Choroid plexus epithelial cell (primary cell): ENCODE measurements around the gene VAV2.

ENCODE experiments used
- DNase-seq: peaks from one replicate; pipeline ENCODE4 v3.0.0-alpha.2; 2010; ENCODE audit warnings: low read depth
- H3K4me3 ChIP-seq: 2 replicates; pipeline ENCODE4 v1.5.1; 2011; ENCODE audit warnings: low read depth, mild to moderate bottlenecking, control low read depth, low read length, moderate library complexity
- TF ChIP-seq, protein P1 (sequence below): conservative IDR thresholded peaks from 2 replicates; pipeline ENCODE4 v1.5.1; 2011; ENCODE audit warnings: low read depth, mild to moderate bottlenecking, control low read depth, inconsistent platforms, low read length, moderate library complexity

VAV2 gene

DNA sequence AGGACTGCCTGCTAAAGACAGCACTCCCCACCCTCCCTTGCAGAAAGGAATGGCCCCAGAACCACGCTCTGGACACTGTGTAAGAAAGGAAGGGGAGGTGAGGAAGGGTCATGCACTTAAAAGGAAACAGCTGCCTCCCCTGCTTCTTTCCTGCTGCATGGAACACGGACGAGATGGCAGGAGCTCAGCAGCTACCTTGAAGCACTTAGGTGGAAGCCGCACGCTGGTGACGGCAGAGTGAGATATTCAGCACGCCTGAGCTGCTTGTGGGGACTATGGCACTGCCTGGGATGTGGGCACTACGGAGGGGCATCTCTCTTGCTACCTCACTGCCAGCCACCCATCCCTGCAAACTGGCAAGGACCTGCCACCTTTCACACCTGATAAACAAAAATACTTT, 101.5 kb downstream of the VAV2 start:
- TF ChIP-seq, protein P1, sequence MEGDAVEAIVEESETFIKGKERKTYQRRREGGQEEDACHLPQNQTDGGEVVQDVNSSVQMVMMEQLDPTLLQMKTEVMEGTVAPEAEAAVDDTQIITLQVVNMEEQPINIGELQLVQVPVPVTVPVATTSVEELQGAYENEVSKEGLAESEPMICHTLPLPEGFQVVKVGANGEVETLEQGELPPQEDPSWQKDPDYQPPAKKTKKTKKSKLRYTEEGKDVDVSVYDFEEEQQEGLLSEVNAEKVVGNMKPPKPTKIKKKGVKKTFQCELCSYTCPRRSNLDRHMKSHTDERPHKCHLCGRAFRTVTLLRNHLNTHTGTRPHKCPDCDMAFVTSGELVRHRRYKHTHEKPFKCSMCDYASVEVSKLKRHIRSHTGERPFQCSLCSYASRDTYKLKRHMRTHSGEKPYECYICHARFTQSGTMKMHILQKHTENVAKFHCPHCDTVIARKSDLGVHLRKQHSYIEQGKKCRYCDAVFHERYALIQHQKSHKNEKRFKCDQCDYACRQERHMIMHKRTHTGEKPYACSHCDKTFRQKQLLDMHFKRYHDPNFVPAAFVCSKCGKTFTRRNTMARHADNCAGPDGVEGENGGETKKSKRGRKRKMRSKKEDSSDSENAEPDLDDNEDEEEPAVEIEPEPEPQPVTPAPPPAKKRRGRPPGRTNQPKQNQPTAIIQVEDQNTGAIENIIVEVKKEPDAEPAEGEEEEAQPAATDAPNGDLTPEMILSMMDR: no peak
- no peak overlapping the region for H3K4me3 ChIP-seq
- DNase-seq: no peak

DNA sequence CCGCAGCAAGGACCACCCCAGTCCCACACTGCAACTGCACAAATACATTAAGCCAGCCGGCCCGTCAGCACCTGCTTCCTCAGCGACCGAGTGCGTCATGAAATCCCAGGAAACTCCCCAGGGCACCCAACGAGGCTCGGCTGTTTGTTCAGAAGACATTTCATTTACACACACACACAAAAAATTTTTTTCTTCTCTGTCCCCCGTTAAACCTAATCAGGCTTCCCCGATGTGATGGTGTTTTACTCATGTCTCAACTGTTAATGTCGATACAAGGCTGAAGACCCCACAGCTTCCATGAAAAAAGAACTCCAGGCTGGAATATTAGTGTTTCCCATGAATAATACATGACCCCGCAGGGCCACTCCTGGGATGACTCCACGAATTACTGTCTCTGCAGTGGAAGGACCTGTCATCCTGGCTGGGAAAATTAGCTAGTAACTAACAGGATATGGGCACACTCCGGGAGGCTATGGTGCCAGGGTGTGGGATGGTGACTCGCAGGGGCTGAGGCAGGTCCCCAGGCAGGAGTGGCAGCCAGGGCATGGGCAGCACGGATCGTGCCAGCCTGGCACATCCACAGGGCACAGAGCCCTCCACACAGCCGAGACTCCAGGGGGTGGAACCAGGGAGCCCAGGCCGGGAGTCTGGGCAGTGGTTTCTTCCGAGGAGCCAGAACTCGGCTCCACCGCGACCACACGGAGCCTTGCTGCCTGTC, 102.4 kb downstream of the VAV2 start:
- no peak for DNase-seq
- no peak overlapping the region for H3K4me3 ChIP-seq
- TF ChIP-seq, protein P1: no peak

DNA sequence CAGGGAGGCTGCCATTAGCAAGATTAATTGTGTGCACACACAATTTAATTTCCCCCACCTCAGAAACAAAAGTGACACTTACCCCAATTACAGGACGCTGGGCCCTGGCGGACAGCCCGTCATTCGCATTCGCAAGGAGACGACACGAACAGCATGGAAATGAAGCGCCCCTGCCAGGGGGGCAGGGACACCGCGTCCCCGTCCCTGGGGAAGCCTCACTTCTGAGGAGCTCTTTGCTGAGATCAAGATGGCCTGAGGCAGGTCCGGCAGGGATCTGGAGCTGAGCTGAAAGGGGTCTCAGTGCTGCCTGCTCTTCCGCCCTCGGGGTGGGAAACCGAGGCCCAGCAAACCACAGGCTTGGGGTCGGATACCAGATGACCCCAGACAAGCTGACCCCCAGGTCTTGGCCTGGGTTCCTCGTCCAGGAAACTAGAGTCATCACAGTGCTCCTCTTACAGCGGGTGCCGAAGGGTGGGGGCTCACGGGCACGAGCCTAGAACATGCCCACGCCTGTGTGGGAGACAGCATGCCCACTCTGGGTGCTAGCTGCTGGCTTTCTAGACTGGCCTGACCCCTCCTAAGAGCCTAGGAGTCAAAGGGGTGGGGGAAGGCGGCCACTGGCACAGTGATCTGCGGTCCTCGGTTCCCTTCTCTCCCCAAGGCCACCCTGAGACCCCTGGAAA, 103.2 kb downstream of the VAV2 start:
- no peak for DNase-seq
- TF ChIP-seq, protein P1: no peak
- no peak overlapping the region for H3K4me3 ChIP-seq

DNA sequence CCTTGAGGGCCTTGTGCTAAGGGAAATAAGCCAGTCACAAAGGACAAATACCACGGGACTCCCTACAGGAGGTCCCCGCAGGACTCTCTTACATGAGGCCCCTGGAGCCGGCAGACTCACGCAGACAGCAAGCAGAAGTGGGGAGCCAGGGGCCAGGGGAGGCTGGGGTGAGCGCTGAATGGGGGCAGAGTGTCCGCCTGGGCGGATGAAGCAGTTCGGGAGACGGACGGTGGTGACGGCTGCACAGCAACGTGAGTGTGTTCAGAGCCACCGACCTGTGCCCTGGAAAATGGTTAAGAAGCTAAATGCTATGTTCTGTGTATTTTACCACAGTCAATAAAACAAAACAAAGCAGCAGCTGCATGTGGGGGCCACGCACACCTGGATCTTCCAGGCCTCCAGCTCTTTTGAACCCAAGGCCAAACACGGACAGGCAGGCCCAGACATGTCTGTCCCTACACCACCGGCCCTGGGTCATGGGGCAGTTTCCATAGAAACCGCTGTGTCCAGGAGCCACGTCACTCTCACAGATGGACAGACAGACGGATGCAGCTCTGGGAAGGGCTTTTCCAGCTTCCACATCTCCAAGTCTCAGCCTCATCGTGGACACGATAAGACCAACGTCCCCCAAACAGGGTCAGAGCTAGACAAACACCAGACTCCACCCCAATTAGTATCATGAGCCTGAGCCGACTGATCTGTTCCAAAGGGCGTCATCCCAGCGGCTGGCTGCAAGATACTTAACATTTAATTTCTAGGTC, 103.9 kb downstream of the VAV2 start:
- TF ChIP-seq, protein P1: no peak
- no peak overlapping the region for H3K4me3 ChIP-seq
- no peak for DNase-seq

DNA sequence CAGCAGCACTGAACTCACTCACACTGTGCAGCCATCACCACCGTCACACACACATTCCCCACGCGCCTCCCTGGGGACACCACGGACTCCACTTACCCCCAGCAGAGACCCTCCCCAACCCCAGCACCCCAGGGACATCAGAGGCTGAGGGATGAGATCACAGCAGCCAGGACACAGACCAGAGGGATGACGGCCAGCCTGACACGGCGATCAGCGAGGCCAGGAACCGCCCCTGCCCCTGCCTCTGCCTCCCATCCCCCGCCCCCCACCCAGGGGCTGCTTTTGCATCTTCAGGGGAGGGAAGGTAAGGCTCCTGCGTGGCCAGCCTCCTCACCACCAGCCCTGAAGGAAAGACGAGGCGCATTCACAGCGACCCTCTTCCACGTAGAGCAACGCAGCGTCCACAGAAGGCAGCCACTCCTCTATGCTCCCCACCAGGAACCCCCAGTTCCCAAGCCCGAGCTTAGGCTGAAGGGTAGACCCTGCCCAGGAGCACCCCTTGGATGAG, 104.5 kb downstream of the VAV2 start:
- no peak overlapping the region for H3K4me3 ChIP-seq
- TF ChIP-seq, protein P1: no peak
- no peak for DNase-seq

DNA sequence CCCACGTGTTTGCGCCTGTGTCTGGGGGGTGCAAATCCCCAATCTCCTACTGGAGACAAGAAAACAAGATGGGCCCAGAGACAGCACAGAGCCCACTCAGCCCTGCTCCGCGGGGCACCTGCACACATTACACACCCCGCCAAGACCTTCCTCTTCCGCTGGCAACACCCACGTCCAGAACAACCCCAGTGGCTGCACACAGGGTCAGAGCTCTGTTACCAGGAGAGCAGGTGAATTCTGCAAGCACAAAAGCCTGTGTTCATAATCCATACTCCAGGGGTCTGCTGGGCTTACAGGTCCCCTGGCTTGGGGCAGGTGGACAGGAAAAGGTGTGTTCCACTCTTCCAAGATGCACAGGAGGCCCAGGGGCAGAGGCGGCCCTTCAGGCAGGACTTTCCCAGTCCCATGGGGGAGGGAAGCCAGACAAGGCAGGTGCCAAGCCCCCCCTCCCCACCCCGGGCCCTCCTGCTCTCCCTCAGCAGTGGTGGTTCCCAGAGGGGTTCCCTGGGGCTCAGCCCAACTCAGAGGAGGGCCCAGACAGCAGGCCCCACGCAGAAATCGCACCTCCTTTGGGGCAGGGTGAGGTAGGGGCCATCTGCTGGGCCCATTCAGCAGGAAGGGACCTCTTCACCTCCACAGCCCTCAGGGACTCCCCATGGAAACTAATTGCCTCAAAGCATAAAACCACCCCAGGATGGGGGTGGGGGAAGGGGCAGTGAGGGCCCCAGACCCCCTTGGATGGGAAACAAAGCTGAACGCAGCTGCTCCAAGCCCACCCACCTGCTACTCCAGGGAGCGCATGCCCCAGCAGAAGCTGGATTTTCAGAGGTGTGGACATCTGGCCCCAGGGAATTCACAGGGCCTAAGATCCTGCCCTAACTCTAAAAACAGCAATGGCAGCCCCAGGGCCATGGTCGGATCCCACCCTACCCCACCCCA, 105.3 kb downstream of the VAV2 start:
- DNase-seq: no peak
- TF ChIP-seq, protein P1: no peak
- no peak overlapping the region for H3K4me3 ChIP-seq
